OCI-LY3 (cell line): ENCODE data around the gene SYT11.

Source experiments
- EZH2phosphoT487 ChIP-seq: fragments of 200-600 bp; shearing (Covaris generic); IDR thresholded peaks from 2 replicates; pipeline ENCODE4 v1.6.1; 2018; ENCODE audit warnings: antibody characterized with exemption, mixed run types, low read depth
- TF ChIP-seq, protein P1 (sequence below): fragments of 200-600, 300-600 bp; sonication (generic); IDR thresholded peaks from 2 replicates; pipeline ENCODE4 v1.5.1; 2014; ENCODE audit warnings: antibody characterized with exemption, low read length, low read depth

GRCh38 chr1:155897746-155898145, 38.4 kb downstream of the SYT11 start:
- TF ChIP-seq, protein P1, sequence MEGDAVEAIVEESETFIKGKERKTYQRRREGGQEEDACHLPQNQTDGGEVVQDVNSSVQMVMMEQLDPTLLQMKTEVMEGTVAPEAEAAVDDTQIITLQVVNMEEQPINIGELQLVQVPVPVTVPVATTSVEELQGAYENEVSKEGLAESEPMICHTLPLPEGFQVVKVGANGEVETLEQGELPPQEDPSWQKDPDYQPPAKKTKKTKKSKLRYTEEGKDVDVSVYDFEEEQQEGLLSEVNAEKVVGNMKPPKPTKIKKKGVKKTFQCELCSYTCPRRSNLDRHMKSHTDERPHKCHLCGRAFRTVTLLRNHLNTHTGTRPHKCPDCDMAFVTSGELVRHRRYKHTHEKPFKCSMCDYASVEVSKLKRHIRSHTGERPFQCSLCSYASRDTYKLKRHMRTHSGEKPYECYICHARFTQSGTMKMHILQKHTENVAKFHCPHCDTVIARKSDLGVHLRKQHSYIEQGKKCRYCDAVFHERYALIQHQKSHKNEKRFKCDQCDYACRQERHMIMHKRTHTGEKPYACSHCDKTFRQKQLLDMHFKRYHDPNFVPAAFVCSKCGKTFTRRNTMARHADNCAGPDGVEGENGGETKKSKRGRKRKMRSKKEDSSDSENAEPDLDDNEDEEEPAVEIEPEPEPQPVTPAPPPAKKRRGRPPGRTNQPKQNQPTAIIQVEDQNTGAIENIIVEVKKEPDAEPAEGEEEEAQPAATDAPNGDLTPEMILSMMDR, result no peak
- no peak for TF ChIP-seq EZH2phosphoT487
